ENCODE results near the gene RBKS.

RBKS gene

GRCh38 chr2:27796791-27797765 is 93.1 kb downstream of the RBKS start:
- POLR2A ChIA-PET: no interaction called here
- TF ChIP-seq, protein P1, sequence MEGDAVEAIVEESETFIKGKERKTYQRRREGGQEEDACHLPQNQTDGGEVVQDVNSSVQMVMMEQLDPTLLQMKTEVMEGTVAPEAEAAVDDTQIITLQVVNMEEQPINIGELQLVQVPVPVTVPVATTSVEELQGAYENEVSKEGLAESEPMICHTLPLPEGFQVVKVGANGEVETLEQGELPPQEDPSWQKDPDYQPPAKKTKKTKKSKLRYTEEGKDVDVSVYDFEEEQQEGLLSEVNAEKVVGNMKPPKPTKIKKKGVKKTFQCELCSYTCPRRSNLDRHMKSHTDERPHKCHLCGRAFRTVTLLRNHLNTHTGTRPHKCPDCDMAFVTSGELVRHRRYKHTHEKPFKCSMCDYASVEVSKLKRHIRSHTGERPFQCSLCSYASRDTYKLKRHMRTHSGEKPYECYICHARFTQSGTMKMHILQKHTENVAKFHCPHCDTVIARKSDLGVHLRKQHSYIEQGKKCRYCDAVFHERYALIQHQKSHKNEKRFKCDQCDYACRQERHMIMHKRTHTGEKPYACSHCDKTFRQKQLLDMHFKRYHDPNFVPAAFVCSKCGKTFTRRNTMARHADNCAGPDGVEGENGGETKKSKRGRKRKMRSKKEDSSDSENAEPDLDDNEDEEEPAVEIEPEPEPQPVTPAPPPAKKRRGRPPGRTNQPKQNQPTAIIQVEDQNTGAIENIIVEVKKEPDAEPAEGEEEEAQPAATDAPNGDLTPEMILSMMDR (IDR thresholded peaks at IDR 0.05; ENCODE audit: insufficient read depth, low read length, missing control alignments): no peak
- DNase-seq (ENCODE audit: low read depth, low spot score): no peak
- H3K4me3 ChIP-seq (ENCODE audit: low read depth, low read length): no peak overlapping the region
- CTCF ChIA-PET: interaction anchor here (0.8 to 1.2 kb wide), 4 partner anchors 10 to 114 kb away, joined by 3 to 4 read pairs (median 4); no protein-coding TSS in a partner anchor

GRCh38 chr2:27795868-27796277 is 94.3 kb downstream of the RBKS start:
- DNase-seq (ENCODE audit: low read depth, low spot score): no peak
- ChIA-PET POLR2A (no interaction called here), CTCF (interaction anchor here (1.0 to 1.2 kb wide), 3 partner anchors 11 to 657 kb away, joined by 3 to 4 read pairs (median 3); no protein-coding TSS in a partner anchor)
- TF ChIP-seq, protein P1 (IDR thresholded peaks at IDR 0.05; ENCODE audit: insufficient read depth, low read length, missing control alignments): no peak
- H3K4me3 ChIP-seq (ENCODE audit: low read depth, low read length): no peak overlapping the region

- no peak overlapping the region for H3K4me3 ChIP-seq (ENCODE audit: low read depth, low read length)
- POLR2A ChIA-PET: no interaction called here
- no peak for DNase-seq (ENCODE audit: low read depth, low spot score)
- CTCF ChIA-PET: interaction anchor here (1.0 to 1.3 kb wide), 3 partner anchors 41 to 657 kb away, joined by 3 to 5 read pairs (median 3); no protein-coding TSS in a partner anchor
- TF ChIP-seq, protein P1 (IDR thresholded peaks at IDR 0.05; ENCODE audit: insufficient read depth, low read length, missing control alignments): no peak
Observed at GRCh38 chr2:27795093-27795834, 94.9 kb downstream of the RBKS start.

DNA sequence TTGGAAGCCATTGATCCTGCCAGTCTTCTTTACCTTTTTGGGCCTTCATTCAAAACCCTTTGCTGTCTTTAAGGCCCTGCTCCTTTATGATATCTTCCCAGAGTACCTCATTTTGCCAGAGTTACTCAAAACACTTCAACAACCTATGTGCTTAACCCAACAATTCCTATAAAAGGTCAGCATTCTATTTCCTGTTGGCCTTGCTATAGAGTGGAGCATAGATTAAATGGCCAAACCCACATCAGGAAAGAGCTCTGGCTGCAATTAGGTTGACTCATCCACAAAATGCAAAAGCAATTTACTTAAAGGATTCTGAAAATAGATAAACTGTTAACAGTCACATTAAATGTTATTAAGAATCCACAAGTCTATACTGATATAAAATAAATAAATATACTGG is 97.4 kb downstream of the RBKS start:
- TF ChIP-seq, protein P1 (IDR thresholded peaks at IDR 0.05; ENCODE audit: insufficient read depth, low read length, missing control alignments): no peak
- DNase-seq (ENCODE audit: low read depth, low spot score): peak; percentile 69
- no peak overlapping the region for H3K4me3 ChIP-seq (ENCODE audit: low read depth, low read length)
- ChIA-PET POLR2A (interaction anchor here (0.6 to 1.0 kb wide), 2 partner anchors 17 to 89 kb away, joined by 3 read pairs; no protein-coding TSS in a partner anchor), CTCF (interaction anchor here (1.2 kb wide), 1 partner anchor 87 kb away, joined by 4 read pairs; no protein-coding TSS in a partner anchor)

DNA sequence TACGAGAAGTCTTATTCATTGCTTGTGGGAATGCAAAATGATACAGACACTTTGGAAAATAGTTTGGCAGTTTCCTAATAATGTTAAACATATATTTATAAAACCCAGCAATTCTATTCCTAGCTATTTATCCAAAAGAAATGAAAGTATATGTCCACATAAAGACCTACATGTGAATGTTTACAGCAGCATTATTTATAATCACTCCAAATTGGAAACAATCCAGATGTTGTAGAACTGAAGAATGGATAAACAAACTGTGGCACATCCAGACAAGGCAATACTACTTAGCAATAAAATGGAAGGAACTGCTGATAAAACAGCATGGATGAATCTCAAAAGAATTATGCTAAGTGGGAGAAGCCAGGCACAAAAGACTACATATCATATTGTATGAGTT is 99.4 kb downstream of the RBKS start:
- ChIA-PET POLR2A (no interaction called here), CTCF (interaction anchor here (1.2 kb wide), 1 partner anchor 18 kb away, joined by 4 read pairs; no protein-coding TSS in a partner anchor)
- TF ChIP-seq, protein P1 (IDR thresholded peaks at IDR 0.05; ENCODE audit: insufficient read depth, low read length, missing control alignments): no peak
- no peak overlapping the region for H3K4me3 ChIP-seq (ENCODE audit: low read depth, low read length)
- no peak for DNase-seq (ENCODE audit: low read depth, low spot score)

Measured in AG04449 (cell line).